H1 (cell line): ENCODE measurements around the gene FOXN1. TPM values are rescaled to one million over a fixed set of nuclear protein-coding genes. Genes with fewer than 3 reads are reported as not detected.
A peak's percentile ranks its signal among the peaks of the same experiment; 100 is the strongest.

Experiments
- CTCF ChIA-PET: fragments of 300-600 bp; sonication (Branson Sonifier 250); formaldehyde crosslinking; loops from one replicate; lab custom pipeline; 2021; ENCODE audit not compliant: partially characterized antibody; lab: Charles Lee
- POLR2A ChIA-PET: fragments of 300-600 bp; sonication (Branson Sonifier 250); formaldehyde crosslinking; loops from one replicate; lab custom pipeline; 2021; ENCODE audit warnings: inconsistent platforms; ENCODE audit not compliant: partially characterized antibody; lab: Charles Lee
- DNase-seq, 2 experiments: peaks; one replicate each; pipeline versions ENCODE4 v3.0.0 to v3.0.0-alpha.2; 2010 to 2022; ENCODE audit warnings: low spot score in 2 of 2, low read depth in 1 of 2, mixed read lengths in 1 of 2
- FAIRE-seq: peaks from 2 replicates; lab custom pipeline; 2011; peaks lifted over from hg19 to GRCh38; lab: Jason Lieb, UNC
- H2AFZ ChIP-seq: 2 replicates; pipeline ENCODE4 v1.8.1; 2012; ENCODE audit warnings: low read length, inconsistent platforms
- H2AK5ac ChIP-seq: 2 replicates; pipeline ENCODE4 v1.6.1; 2013; ENCODE audit warnings: low read depth, low read length
- H2BK120ac ChIP-seq: replicated peaks from 2 replicates; pipeline ENCODE3; 2013; ENCODE audit warnings: low read depth, low read length, inconsistent platforms
- H2BK12ac ChIP-seq: 2 replicates; pipeline ENCODE4 v1.6.1; 2013; ENCODE audit warnings: low read depth, low read length
- H2BK15ac ChIP-seq: 2 replicates; pipeline ENCODE4 v1.6.1; 2013; ENCODE audit warnings: low read length
- H2BK20ac ChIP-seq: 2 replicates; pipeline ENCODE4 v1.6.1; 2013; ENCODE audit warnings: low read length
- H2BK5ac ChIP-seq: 2 replicates; pipeline ENCODE4 v1.6.1; 2013; ENCODE audit warnings: low read depth, low read length
- H3K14ac ChIP-seq: 2 replicates; pipeline ENCODE4 v1.6.1; 2013; ENCODE audit warnings: inconsistent platforms; ENCODE audit not compliant: insufficient read length
- H3K18ac ChIP-seq: 2 replicates; pipeline ENCODE4 v1.6.1; 2013; ENCODE audit warnings: low read length; ENCODE audit errors: extremely low read depth
- H3K23ac ChIP-seq: 2 replicates; pipeline ENCODE4 v1.6.1; 2013; ENCODE audit warnings: inconsistent platforms; ENCODE audit not compliant: insufficient read length
- H3K23me2 ChIP-seq: 2 replicates; pipeline ENCODE4 v1.6.1; 2013; ENCODE audit warnings: low read depth, low read length
- H3K27ac ChIP-seq: 2 replicates; pipeline ENCODE4 v1.6.1; 2011; ENCODE audit warnings: low read depth, low read length, inconsistent platforms
- H3K27me3 ChIP-seq, 4 experiments: replicated peaks in 1 of 4; 1 replicate in 1 of 4; 2 replicates in 3 of 4; pipeline versions ENCODE4 v1.6.1 to v1.8.1; 2011 to 2013; ENCODE audit warnings: low read length in 3 of 4, mild to moderate bottlenecking in 3 of 4, inconsistent platforms in 2 of 4, mixed read lengths in 2 of 4, moderate library complexity in 1 of 4; ENCODE audit not compliant: control insufficient read depth in 3 of 4, insufficient read depth in 3 of 4; ENCODE audit errors: extremely low read depth in 1 of 4
- H3K36me3 ChIP-seq, 4 experiments: 2 replicates each; pipeline versions ENCODE4 v1.6.1 to v1.8.1; 2011 to 2013; ENCODE audit warnings: mild to moderate bottlenecking in 4 of 4, low read length in 3 of 4, moderate library complexity in 2 of 4, control low read depth in 1 of 4, inconsistent platforms in 1 of 4; ENCODE audit not compliant: insufficient read depth in 4 of 4, control insufficient read depth in 2 of 4
- H3K4ac ChIP-seq: replicated peaks from 2 replicates; pipeline ENCODE3; 2013; ENCODE audit warnings: low read length, low read depth, mixed read lengths, inconsistent platforms; ENCODE audit not compliant: insufficient read length
- H3K4me1 ChIP-seq, 4 experiments: replicated peaks in 1 of 4; 1 replicate in 1 of 4; 2 replicates in 3 of 4; pipeline versions ENCODE4 v1.6.1 to v1.8.1; 2011 to 2013; ENCODE audit warnings: low read length in 3 of 4, inconsistent platforms in 2 of 4, mixed read lengths in 1 of 4; ENCODE audit not compliant: insufficient read depth in 4 of 4, control insufficient read depth in 3 of 4
- H3K4me2 ChIP-seq, 2 experiments: 2 replicates each; pipeline versions ENCODE4 v1.6.1 to v1.8.1; 2011 to 2013; ENCODE audit warnings: low read depth in 2 of 2, low read length in 2 of 2, control low read depth in 1 of 2, inconsistent platforms in 1 of 2, mild to moderate bottlenecking in 1 of 2; ENCODE audit not compliant: insufficient read depth in 1 of 2
- H3K4me3 ChIP-seq, 4 experiments: fragments of 200-600, 300-600 bp in 1 of 4; sonication (generic), shearing (Covaris generic), sonication (Bioruptor Twin) in 1 of 4; 2 replicates each; pipeline versions ENCODE4 v1.5.1 to v1.8.1; 2011 to 2016; ENCODE audit warnings: low read length in 4 of 4, low read depth in 3 of 4, control low read depth in 2 of 4, inconsistent platforms in 2 of 4, mild to moderate bottlenecking in 2 of 4, mixed read lengths in 1 of 4, moderate library complexity in 1 of 4; ENCODE audit not compliant: insufficient read depth in 2 of 4; ENCODE audit errors: extremely low read depth in 1 of 4
- H3K56ac ChIP-seq: replicated peaks from 2 replicates; pipeline ENCODE3; 2013; ENCODE audit warnings: low read depth, mild to moderate bottlenecking, mixed read lengths, low read length, inconsistent platforms; ENCODE audit not compliant: insufficient read length
- H3K79me1 ChIP-seq: 2 replicates; pipeline ENCODE4 v1.6.1; 2013; ENCODE audit warnings: low read depth, low read length, control low read depth
- H3K79me2 ChIP-seq, 2 experiments: 2 replicates each; pipeline versions ENCODE4 v1.6.1 to v1.8.1; 2012 to 2013; ENCODE audit warnings: low read length in 2 of 2, mild to moderate bottlenecking in 2 of 2, inconsistent platforms in 1 of 2; ENCODE audit not compliant: insufficient read depth in 2 of 2, control insufficient read depth in 1 of 2
- H3K9ac ChIP-seq, 4 experiments: replicated peaks in 1 of 4; 1 replicate in 1 of 4; 2 replicates in 3 of 4; pipeline versions ENCODE4 v1.6.1 to v1.8.1; 2011 to 2013; ENCODE audit warnings: low read depth in 3 of 4, low read length in 3 of 4, control low read depth in 2 of 4, mild to moderate bottlenecking in 2 of 4, moderate library complexity in 2 of 4, inconsistent platforms in 1 of 4; ENCODE audit errors: extremely low read depth in 1 of 4
- H3K9me3 ChIP-seq, 2 experiments: 2 replicates each; pipeline versions ENCODE4 v1.6.1 to v1.8.1; 2012 to 2013; ENCODE audit warnings: mild to moderate bottlenecking in 2 of 2, moderate library complexity in 2 of 2, control low read depth in 1 of 2, inconsistent platforms in 1 of 2, low read depth in 1 of 2, low read length in 1 of 2, mixed read lengths in 1 of 2; ENCODE audit not compliant: insufficient read depth in 2 of 2
- H4K20me1 ChIP-seq, 2 experiments: replicated peaks in 1 of 2; 2 replicates each; pipeline versions ENCODE3 to v1.8.1; 2011 to 2013; ENCODE audit warnings: inconsistent platforms in 2 of 2, low read length in 2 of 2, mild to moderate bottlenecking in 1 of 2; ENCODE audit not compliant: insufficient read depth in 2 of 2, control insufficient read depth in 1 of 2
- H4K5ac ChIP-seq: 2 replicates; pipeline ENCODE4 v1.6.1; 2013; ENCODE audit warnings: low read length, low read depth, mixed read lengths, inconsistent platforms; ENCODE audit not compliant: insufficient read length
- H4K8ac ChIP-seq: 2 replicates; pipeline ENCODE4 v1.8.0; 2013; ENCODE audit warnings: mild to moderate bottlenecking, moderate library complexity, low read length, inconsistent platforms; ENCODE audit not compliant: insufficient read depth; ENCODE audit errors: extremely low read depth
- H4K91ac ChIP-seq: replicated peaks from 2 replicates; pipeline ENCODE3; 2013; ENCODE audit warnings: low read length, mixed read lengths, inconsistent platforms; ENCODE audit not compliant: insufficient read length
- WGBS, 2 experiments: shearing (Covaris generic) in 1 of 2; methylation state at CpG; one replicate each; pipeline versions ENCODE4 v1.1.6 to v1.1.7; 2013 to 2015; ENCODE audit warnings: low lambda C conversion rate in 2 of 2, mixed read lengths in 2 of 2, inconsistent platforms in 1 of 2, low coverage in 1 of 2, missing lambda C conversion rate in 1 of 2; ENCODE audit not compliant: insufficient replicate concordance in 2 of 2, insufficient coverage in 1 of 2, insufficient read length in 1 of 2; ENCODE audit errors: extremely low coverage in 1 of 2, missing lambda C conversion rate in 1 of 2; 5-methylcytosine and 5-hydroxymethylcytosine counted together
- polyA plus RNA-seq, 7 experiments: library from polyadenylated mRNA; depleted of rRNA in 3 of 7; stranded (reverse) in 5 of 7; unstranded in 2 of 7; fragments of >200 nt in 5 of 7; fragments of 200-250 nt in 2 of 7; gene quantifications; 1 replicate in 5 of 7; 2 replicates in 1 of 7; 4 replicates in 1 of 7; pipeline versions ENCODE4 v1.2.1 to v1.2.3, GENCODE V29; 2011 to 2013; ENCODE audit warnings: missing spikeins in 2 of 7, mixed read lengths in 2 of 7
- total RNA-seq: library from RNA; stranded (reverse); fragmentation: NEBNext Ultra II Directional; extraction: Animal tissue kit (Norgen Biotek cat#: 25700); gene quantifications from 2 replicates; pipeline ENCODE4 v1.2.1, GENCODE V29; 2021

Gene FOXN1
- total and polyA plus RNA-seq, 2 of the 8 experiments (the other 6 are each of a cell fraction or from before 2014, with no cell fraction given) = not detected

DNA sequence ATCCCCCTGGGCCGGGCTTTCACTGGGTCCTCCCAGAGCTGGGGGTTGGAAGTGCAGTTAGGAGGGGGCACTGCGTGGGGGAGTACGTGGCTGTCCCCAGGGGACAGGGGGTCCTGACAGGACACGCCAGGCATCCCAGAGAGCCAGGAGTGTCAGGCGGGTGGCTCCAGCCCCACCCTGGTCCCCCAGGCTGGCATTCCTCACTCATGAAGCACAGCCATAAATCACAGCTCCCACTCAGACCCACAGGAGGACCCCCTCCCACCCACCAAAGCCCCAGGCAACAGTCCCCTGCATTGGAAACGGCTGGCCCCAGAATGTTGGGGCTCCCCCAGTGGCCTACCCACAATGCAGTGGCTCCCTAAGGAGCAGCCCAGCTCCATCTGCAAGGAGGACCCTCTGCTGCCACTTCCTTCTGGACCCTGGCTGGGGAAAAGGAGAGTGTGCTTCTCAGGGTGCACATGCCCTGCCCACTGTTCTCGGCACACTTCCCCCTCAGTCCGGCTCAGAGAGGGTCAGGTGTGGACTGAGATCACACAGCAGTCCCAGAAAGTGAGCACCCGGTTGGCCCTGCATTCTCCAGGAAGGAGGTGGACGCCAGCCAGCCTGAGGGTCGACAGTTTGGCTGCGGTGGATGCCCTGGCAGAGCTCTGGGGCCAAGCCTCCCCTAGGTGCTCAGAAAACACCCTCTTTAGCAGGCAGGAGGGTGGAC lies 7.3 kb upstream of the FOXN1 start:
- CTCF ChIA-PET = interaction anchor here (0.8 to 21.4 kb wide), 6 partner anchors 11 to 116 kb away, joined by 3 to 547 read pairs (median 4); no protein-coding TSS in a partner anchor
- no peak for FAIRE-seq

More for the DNA sequence above, 7.3 kb upstream of the FOXN1 start:
- no peak overlapping the region for H3K4ac ChIP-seq
- no peaks in the 10 kb centered on the region for H3K27me3 ChIP-seq
- H3K36me3 ChIP-seq = no peaks in the 10 kb centered on the region
- no peak overlapping the region for H2AFZ ChIP-seq
- peaks cover 0 to 34% (median 9%) of the 10 kb centered on the region in 4 experiments; a peak in 6 of 7 replicates for H3K4me1 ChIP-seq
- no peaks in the 10 kb centered on the region for H3K79me2 ChIP-seq
- H3K14ac ChIP-seq = no peak overlapping the region
- 90% methylated on average over 9 of the region's 12 CpGs; no CpG with 5 or more reads in 1 of the 2 experiments for WGBS, 2 experiments
- no peaks in the 10 kb centered on the region for H3K79me1 ChIP-seq
- no peak overlapping the region for H3K27ac ChIP-seq
- POLR2A ChIA-PET = interaction anchor here (1.6 kb wide), 1 partner anchor 44 kb away, joined by 4 read pairs; no protein-coding TSS in a partner anchor
- H4K91ac ChIP-seq = no peak overlapping the region
- H3K23me2 ChIP-seq = no peaks in the 10 kb centered on the region
- H4K20me1 ChIP-seq = no peaks in the 10 kb centered on the region
- peak overlapping the region; percentile 7; the same call in 1 of the 2 replicates for H2BK5ac ChIP-seq
- no peak overlapping the region for H3K4me2 ChIP-seq
- peak overlapping the region; percentile 98; the same call in 1 of the 2 replicates for H2BK20ac ChIP-seq
- H3K18ac ChIP-seq = no peak overlapping the region; the same call in 1 of the 2 replicates
- no peak overlapping the region for H4K8ac ChIP-seq
- no peak overlapping the region for H2BK120ac ChIP-seq
- no peak for DNase-seq
- H3K23ac ChIP-seq = no peak overlapping the region
- H2BK15ac ChIP-seq = peak overlapping the region; percentile 97; the same call in 1 of the 2 replicates
- no peak overlapping the region for H4K5ac ChIP-seq
- no peaks in the 10 kb centered on the region for H3K9me3 ChIP-seq
- H2AK5ac ChIP-seq = no peak overlapping the region
- no peak overlapping the region for H3K56ac ChIP-seq
- H3K4me3 ChIP-seq = no peak overlapping the region
- no peak overlapping the region for H3K9ac ChIP-seq
- H2BK12ac ChIP-seq = peak overlapping the region; percentile 39; the same call in 1 of the 2 replicates
